SK-N-MC (cell line): ENCODE results near the gene MYO15A.

ENCODE experiments used
- DNase-seq: peaks from one replicate; pipeline ENCODE4 v3.0.0-alpha.2; 2011; ENCODE audit warnings: low read depth, low spot score
- H3K27ac ChIP-seq: fragments of 200-600 bp; sonication (generic); 2 replicates; pipeline ENCODE4 v1.5.1; 2016; ENCODE audit warnings: mixed run types
- H3K36me3 ChIP-seq: fragments of 200-600 bp; sonication (generic); 2 replicates; pipeline ENCODE4 v1.6.1; 2017; ENCODE audit warnings: antibody characterized with exemption, low read length, mixed read lengths; ENCODE audit not compliant: insufficient read depth
- H3K4me3 ChIP-seq: fragments of 200-600 bp; sonication (generic); 2 replicates; pipeline ENCODE4 v1.5.1; 2016
- H3K9ac ChIP-seq: fragments of 200-600 bp; sonication (generic); 2 replicates; pipeline ENCODE4 v1.8.0; 2017; ENCODE audit warnings: mixed run types, mixed read lengths; ENCODE audit not compliant: insufficient read length
- H3K9me3 ChIP-seq: fragments of 200-600 bp; sonication (generic); 2 replicates; pipeline ENCODE4 v1.6.1; 2017; ENCODE audit warnings: low read depth, mild to moderate bottlenecking, antibody characterized with exemption, low read length, moderate library complexity, mixed read lengths
- EZH2 ChIP-seq: fragments of 200-600 bp; sonication (generic); IDR thresholded peaks from one replicate; pipeline ENCODE4 v1.6.1; 2017; ENCODE audit warnings: antibody characterized with exemption
- FOXP2 ChIP-seq: optimal IDR thresholded peaks from 2 replicates; pipeline ENCODE3; 2011; ENCODE audit warnings: mild to moderate bottlenecking, moderate library complexity; ENCODE audit not compliant: insufficient read depth; ENCODE audit errors: extremely low read length, control extremely low read depth
- POLR2AphosphoS5 ChIP-seq: IDR thresholded peaks from 2 replicates; pipeline ENCODE4 v1.6.1; 2012; ENCODE audit warnings: mild to moderate bottlenecking, low read depth, low read length, borderline replicate concordance

MYO15A gene

DNA sequence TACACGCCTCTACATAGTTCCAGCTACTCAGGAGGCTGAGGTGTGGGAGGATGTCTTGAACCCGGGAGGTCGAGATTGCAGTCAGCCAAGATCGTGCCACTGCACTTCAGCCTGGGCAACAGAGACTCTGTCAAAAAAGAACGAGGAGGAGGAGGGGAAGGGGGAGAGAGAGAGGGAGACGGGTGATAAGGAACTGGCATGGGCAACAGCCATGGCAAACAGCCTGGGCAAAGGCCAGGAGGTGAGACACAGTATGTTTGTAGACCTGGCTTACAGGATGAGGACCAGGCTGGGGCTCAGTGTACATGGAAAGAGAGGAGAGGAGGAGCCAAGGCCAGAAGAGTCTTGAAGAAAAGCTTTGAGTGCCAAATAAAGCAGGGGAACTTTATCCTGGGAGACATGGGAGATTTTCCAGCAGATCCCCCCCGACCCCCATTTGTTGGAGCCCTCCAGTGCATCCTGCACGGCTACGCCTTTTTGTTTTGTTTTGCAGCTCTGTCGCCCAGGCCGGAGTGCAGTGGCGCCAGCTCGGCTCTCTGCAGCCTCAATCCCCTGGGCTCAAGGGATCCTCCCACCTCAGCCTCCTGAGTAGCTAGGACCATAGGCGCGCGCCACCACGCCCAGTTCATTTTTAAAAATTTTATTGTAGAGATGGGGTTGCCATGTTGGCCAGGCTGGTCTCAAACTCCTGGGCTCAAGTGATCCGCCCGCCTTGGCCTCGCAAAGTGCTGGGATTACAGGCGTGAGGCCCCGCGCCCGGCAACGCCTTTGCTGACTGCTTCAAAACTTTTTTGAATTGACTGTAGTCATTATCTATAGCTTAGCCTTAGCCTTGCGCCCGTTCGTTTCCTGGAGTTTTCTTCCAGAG, 73.8 kb downstream of the MYO15A start:
- DNase-seq, result no peak
- peak overlapping the region; percentile 99 for H3K27ac ChIP-seq
- peaks cover 5% of the 10 kb centered on the region; the same call in 1 of the 2 replicates for H3K36me3 ChIP-seq
- no peaks in the 10 kb centered on the region for H3K9me3 ChIP-seq
- H3K4me3 ChIP-seq, result peak overlapping the region; percentile 93
- peak overlapping the region; percentile 97 for H3K9ac ChIP-seq
- no peak for TF ChIP-seq EZH2
- TF ChIP-seq FOXP2, result no peak
- no peak for TF ChIP-seq POLR2AphosphoS5

DNA sequence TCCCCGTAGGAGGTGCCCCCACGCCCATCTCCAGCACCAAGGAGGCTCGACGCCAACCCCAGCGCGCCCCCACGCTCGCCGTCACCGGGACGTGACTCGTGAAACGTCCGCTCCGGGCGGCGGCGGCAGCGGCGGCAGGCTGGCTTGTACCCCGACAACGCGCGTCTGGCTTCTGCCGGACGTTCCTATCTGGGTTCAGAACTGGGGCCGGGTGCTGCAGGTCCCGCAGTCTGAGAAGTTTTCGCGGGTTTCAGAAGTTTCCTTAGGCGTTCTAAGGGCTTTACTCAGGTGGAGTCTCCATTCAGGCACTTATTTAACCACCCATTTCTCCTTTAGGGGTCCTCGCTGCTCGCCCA, 74.4 kb downstream of the MYO15A start:
- peak overlapping the region; percentile 99 for H3K27ac ChIP-seq
- no peak for DNase-seq

DNA sequence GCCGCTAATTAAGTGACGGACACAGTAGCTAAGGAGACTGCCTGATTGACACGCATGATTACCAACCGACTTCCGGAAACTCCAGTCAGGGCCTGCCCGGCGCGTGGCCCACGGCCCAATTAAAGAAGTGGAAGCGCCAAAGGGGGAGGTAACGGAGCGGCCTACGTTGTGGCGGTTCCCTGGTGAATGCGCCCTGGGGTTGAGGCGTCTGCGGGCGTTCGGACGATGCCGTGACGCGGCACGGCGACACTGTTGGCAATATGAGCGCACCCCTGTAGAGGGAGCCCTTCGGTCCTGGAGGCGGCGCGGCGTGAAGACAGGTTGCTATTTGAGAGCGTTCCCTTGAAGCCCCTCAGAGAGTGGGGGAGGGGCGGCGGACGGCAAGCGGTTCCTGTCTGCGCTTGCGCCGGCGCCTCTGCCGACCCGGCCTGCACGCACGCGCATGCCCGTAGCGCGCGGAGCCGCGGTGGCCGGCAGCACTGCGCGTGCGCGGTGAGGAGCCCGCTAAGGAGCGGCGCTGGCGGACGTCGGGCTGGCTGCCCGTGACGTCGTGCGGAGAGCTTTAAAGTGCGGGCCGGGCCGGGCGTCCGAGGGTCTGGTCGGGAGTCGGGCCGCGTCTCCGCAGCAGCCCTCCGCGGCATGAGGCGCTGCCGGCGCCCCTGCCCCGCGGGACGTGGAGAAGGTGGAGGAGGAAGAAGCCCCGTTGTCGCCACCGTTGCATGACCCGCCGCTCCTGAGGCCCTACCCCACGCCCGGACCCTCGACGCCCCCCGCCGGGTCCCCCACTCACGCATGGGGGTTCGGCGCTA, 75.0 kb downstream of the MYO15A start, which contains the start of gene ALKBH5:
Gene ALKBH5 (plus strand): TSS at position 495 of the 809 bp plus-strand sequence. CDS start 416 bp downstream, outside the sequence.
- H3K9me3 ChIP-seq, result no peaks in the 10 kb centered on the region
- H3K27ac ChIP-seq, result peak within 1 kb of the TSS; percentile 99
- peak within 1 kb of the TSS; percentile 93 for H3K4me3 ChIP-seq
- TF ChIP-seq FOXP2 (no peak), POLR2AphosphoS5 (no peak; the same call in none of the 2 replicates), EZH2 (no peak)
- peak; percentile 89 for DNase-seq
- H3K36me3 ChIP-seq, result peaks cover 17% of the 10 kb centered on the region; the same call in 1 of the 2 replicates
- peak within 1 kb of the TSS; percentile 97 for H3K9ac ChIP-seq

More for the DNA sequence above, 74.4 kb downstream of the MYO15A start:
- peak; percentile 49 for TF ChIP-seq POLR2AphosphoS5
- TF ChIP-seq EZH2, result no peak
- H3K9me3 ChIP-seq, result no peaks in the 10 kb centered on the region
- peak overlapping the region; percentile 93 for H3K4me3 ChIP-seq
- peaks cover 11% of the 10 kb centered on the region; the same call in 1 of the 2 replicates for H3K36me3 ChIP-seq
- peak overlapping the region; percentile 97 for H3K9ac ChIP-seq

DNA sequence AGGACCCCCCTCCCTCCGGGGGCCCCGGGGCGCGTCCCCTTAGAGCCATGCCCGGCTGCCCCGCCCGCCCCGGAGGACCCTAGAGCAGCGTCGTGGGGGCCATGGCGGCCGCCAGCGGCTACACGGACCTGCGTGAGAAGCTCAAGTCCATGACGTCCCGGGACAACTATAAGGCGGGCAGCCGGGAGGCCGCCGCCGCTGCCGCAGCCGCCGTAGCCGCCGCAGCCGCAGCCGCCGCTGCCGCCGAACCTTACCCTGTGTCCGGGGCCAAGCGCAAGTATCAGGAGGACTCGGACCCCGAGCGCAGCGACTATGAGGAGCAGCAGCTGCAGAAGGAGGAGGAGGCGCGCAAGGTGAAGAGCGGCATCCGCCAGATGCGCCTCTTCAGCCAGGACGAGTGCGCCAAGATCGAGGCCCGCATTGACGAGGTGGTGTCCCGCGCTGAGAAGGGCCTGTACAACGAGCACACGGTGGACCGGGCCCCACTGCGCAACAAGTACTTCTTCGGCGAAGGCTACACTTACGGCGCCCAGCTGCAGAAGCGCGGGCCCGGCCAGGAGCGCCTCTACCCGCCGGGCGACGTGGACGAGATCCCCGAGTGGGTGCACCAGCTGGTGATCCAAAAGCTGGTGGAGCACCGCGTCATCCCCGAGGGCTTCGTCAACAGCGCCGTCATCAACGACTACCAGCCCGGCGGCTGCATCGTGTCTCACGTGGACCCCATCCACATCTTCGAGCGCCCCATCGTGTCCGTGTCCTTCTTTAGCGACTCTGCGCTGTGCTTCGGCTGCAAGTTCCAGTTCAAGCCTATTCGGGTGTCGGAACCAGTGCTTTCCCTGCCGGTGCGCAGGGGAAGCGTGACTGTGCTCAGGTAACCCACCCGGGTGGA, 75.8 kb downstream of the MYO15A start:
- TF ChIP-seq POLR2AphosphoS5, result no peak
- no peak for TF ChIP-seq FOXP2
- TF ChIP-seq EZH2, result no peak
- H3K4me3 ChIP-seq, result peak overlapping the region; percentile 93
- H3K36me3 ChIP-seq, result peaks cover 21% of the 10 kb centered on the region
- H3K27ac ChIP-seq, result peak overlapping the region; percentile 99; the same call in 1 of the 2 replicates
- DNase-seq, result no peak
- H3K9ac ChIP-seq, result peak overlapping the region; percentile 73
- no peaks in the 10 kb centered on the region for H3K9me3 ChIP-seq

DNA sequence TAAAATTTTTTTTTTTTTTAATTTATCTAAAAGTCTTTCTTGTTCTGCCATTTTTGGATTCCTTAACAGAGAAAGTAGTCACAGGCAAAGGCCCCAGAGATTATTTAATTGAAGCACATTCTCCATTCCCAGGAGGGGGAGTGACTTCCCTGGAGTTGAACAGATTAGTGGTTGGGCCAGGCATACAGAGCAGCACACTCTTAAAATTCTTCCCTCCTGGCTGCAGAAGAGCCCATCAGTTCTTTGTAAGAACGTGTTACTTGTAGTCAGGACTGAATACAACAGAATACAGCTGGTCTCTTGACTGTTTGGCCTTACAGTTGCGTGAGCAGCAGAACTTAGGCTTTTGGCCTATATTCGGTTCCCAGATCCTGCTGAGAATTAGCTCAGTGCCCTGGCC, 76.8 kb downstream of the MYO15A start:
- Histone ChIP-seq H3K9ac (peak overlapping the region; percentile 73), H3K9me3 (no peaks in the 10 kb centered on the region), H3K36me3 (peaks cover 29% of the 10 kb centered on the region), H3K4me3 (peak overlapping the region; percentile 93), H3K27ac (no peak overlapping the region)
- TF ChIP-seq EZH2, result no peak
- TF ChIP-seq FOXP2, result no peak
- no peak for DNase-seq

DNA sequence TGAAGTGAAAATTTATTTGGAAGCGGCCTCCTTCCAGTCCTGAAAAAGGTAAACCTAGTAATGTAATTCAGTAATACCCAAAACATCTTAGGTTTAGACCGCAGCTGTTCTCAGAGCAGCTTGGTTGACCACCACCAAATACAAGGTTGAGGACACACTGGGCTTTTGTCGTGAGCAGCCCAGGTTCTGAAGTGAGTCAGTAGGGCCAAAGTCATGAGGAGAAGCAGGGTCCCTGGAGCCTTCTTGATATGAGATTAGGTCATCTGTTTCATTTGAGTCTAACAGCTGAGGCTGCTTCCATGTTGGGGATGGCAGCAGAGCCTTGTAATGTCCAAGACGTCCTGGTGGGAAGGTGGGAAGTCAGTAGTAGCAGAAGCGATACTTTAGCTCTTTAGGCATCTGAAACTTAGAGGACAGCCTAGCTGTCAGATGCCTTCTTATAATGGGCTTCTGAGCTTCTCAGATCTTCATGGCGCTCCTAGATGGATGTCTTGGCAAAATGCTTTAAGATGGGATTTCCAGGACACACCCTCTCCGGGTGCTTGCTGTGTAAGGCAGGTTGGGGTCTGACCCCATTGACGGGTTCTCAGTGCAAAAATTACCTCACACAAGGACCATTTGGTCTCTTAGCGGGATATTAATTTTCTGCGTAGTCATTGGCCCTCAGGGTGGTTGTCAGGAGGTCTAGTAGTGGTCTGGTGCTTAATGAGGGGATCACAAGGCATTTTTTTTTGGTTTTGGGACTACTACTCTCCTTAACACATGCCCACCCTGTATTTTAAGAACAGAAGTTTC, 77.5 kb downstream of the MYO15A start:
- Histone ChIP-seq H3K36me3 (peaks cover 32% of the 10 kb centered on the region), H3K9me3 (no peaks in the 10 kb centered on the region), H3K9ac (peak overlapping the region; percentile 73), H3K27ac (peak overlapping the region; percentile 5; the same call in 1 of the 2 replicates), H3K4me3 (peak overlapping the region; percentile 93)
- no peak for DNase-seq
- TF ChIP-seq POLR2AphosphoS5, result no peak

GRCh38 chr17:18186627-18186982, 78.0 kb downstream of the MYO15A start:
- Histone ChIP-seq H3K9ac (peak overlapping the region; percentile 73), H3K36me3 (peaks cover 36% of the 10 kb centered on the region), H3K27ac (peak overlapping the region; percentile 30; the same call in 1 of the 2 replicates), H3K9me3 (no peaks in the 10 kb centered on the region), H3K4me3 (peak overlapping the region; percentile 93)
- TF ChIP-seq FOXP2, result no peak
- DNase-seq, result no peak
